Effector memory CD4-positive, alpha-beta T cell (primary cell): Measurements from ENCODE around the gene NOX3.
A peak's percentile ranks its signal among the peaks of the same experiment; 100 is the strongest.

Experiments
- DNase-seq, 3 donors: peaks; one replicate each; pipeline ENCODE4 v3.0.0-alpha.2; 2020
- H3K27ac ChIP-seq: 2 replicates; pipeline ENCODE4 v1.7.0; 2013; ENCODE audit warnings: mild to moderate bottlenecking, low read length, moderate library complexity; ENCODE audit not compliant: insufficient read depth, poor library complexity, severe bottlenecking
- H3K27me3 ChIP-seq: replicated peaks from 2 replicates; pipeline ENCODE4 v1.7.0; 2013; ENCODE audit warnings: mild to moderate bottlenecking, low read length; ENCODE audit not compliant: insufficient read depth, control insufficient read depth, poor library complexity, severe bottlenecking
- H3K36me3 ChIP-seq: 2 replicates; pipeline ENCODE4 v1.7.0; 2013; ENCODE audit warnings: mild to moderate bottlenecking, low read length, moderate library complexity; ENCODE audit not compliant: control insufficient read depth, insufficient read depth
- H3K4me1 ChIP-seq: 2 replicates; pipeline ENCODE4 v1.7.0; 2013; ENCODE audit warnings: low read length, mild to moderate bottlenecking; ENCODE audit not compliant: control insufficient read depth, insufficient read depth, poor library complexity, severe bottlenecking
- H3K4me3 ChIP-seq: 2 replicates; pipeline ENCODE4 v1.7.0; 2013; ENCODE audit warnings: low read length, low read depth, mild to moderate bottlenecking; ENCODE audit not compliant: insufficient read depth, poor library complexity, severe bottlenecking
- H3K9me3 ChIP-seq: 2 replicates; pipeline ENCODE4 v1.7.0; 2013; ENCODE audit warnings: mild to moderate bottlenecking, low read length, moderate library complexity; ENCODE audit not compliant: control insufficient read depth

Gene NOX3

GRCh38 chr6:155436981-155437749 is 18.5 kb downstream of the NOX3 start:
- DNase-seq, result no peak

GRCh38 chr6:155434829-155435423 is 20.7 kb downstream of the NOX3 start:
- no peak overlapping the region for H3K27ac ChIP-seq
- no peaks in the 10 kb centered on the region for H3K36me3 ChIP-seq
- no peaks in the 10 kb centered on the region for H3K4me1 ChIP-seq
- H3K27me3 ChIP-seq, result no peaks in the 10 kb centered on the region
- no peak for DNase-seq
- H3K9me3 ChIP-seq, result no peaks in the 10 kb centered on the region
- H3K4me3 ChIP-seq, result no peak overlapping the region

More at GRCh38 chr6:155436981-155437749, 18.5 kb downstream of the NOX3 start:
- Histone ChIP-seq H3K36me3 (no peaks in the 10 kb centered on the region), H3K9me3 (no peaks in the 10 kb centered on the region), H3K27ac (no peak overlapping the region), H3K4me1 (no peaks in the 10 kb centered on the region), H3K27me3 (no peaks in the 10 kb centered on the region), H3K4me3 (no peak overlapping the region)

- no peak for DNase-seq
- H3K4me3 ChIP-seq, result no peak overlapping the region
- H3K27me3 ChIP-seq, result no peaks in the 10 kb centered on the region
- no peak overlapping the region for H3K27ac ChIP-seq
- no peaks in the 10 kb centered on the region for H3K36me3 ChIP-seq
- no peaks in the 10 kb centered on the region for H3K4me1 ChIP-seq
- H3K9me3 ChIP-seq, result no peaks in the 10 kb centered on the region
These were observed 21.5 kb downstream of the NOX3 start for GRCh38 chr6:155434096-155434495.

GRCh38 chr6:155432293-155432692 is 23.3 kb downstream of the NOX3 start:
- Histone ChIP-seq H3K36me3 (no peaks in the 10 kb centered on the region), H3K27ac (no peak overlapping the region), H3K9me3 (no peaks in the 10 kb centered on the region), H3K4me3 (no peak overlapping the region), H3K4me1 (no peaks in the 10 kb centered on the region), H3K27me3 (no peaks in the 10 kb centered on the region)
- DNase-seq, result no peak

GRCh38 chr6:155429321-155429893 is 26.2 kb downstream of the NOX3 start:
- Histone ChIP-seq H3K4me3 (no peak overlapping the region), H3K27ac (no peak overlapping the region), H3K36me3 (no peaks in the 10 kb centered on the region), H3K4me1 (no peaks in the 10 kb centered on the region), H3K27me3 (no peaks in the 10 kb centered on the region), H3K9me3 (no peaks in the 10 kb centered on the region)
- DNase-seq, result no peak

- no peaks in the 10 kb centered on the region for H3K27me3 ChIP-seq
- no peak for DNase-seq
- no peak overlapping the region for H3K4me3 ChIP-seq
- no peaks in the 10 kb centered on the region for H3K9me3 ChIP-seq
- H3K36me3 ChIP-seq, result no peaks in the 10 kb centered on the region
- no peak overlapping the region for H3K27ac ChIP-seq
- H3K4me1 ChIP-seq, result no peaks in the 10 kb centered on the region
These were observed 29.2 kb downstream of the NOX3 start for GRCh38 chr6:155426408-155426945.

GRCh38 chr6:155424181-155424580 is 31.5 kb downstream of the NOX3 start:
- H3K9me3 ChIP-seq, result no peaks in the 10 kb centered on the region
- H3K27ac ChIP-seq, result no peak overlapping the region
- no peak for DNase-seq
- H3K36me3 ChIP-seq, result no peaks in the 10 kb centered on the region
- no peaks in the 10 kb centered on the region for H3K27me3 ChIP-seq
- peaks cover 3% of the 10 kb centered on the region for H3K4me1 ChIP-seq
- no peak overlapping the region for H3K4me3 ChIP-seq

GRCh38 chr6:155422635-155423034 is 33.0 kb downstream of the NOX3 start:
- no peak overlapping the region for H3K27ac ChIP-seq
- no peaks in the 10 kb centered on the region for H3K36me3 ChIP-seq
- peaks cover 11% of the 10 kb centered on the region for H3K4me1 ChIP-seq
- no peak overlapping the region for H3K4me3 ChIP-seq
- H3K27me3 ChIP-seq, result no peaks in the 10 kb centered on the region
- H3K9me3 ChIP-seq, result no peaks in the 10 kb centered on the region
- DNase-seq, result no peak

- no peak for DNase-seq
These were observed 35.1 kb downstream of the NOX3 start for GRCh38 chr6:155420492-155420891.

GRCh38 chr6:155419161-155419560 is 36.5 kb downstream of the NOX3 start:
- Histone ChIP-seq H3K4me1 (peaks cover 11% of the 10 kb centered on the region), H3K27ac (peak overlapping the region; percentile 66), H3K4me3 (peak overlapping the region; percentile 43), H3K27me3 (no peaks in the 10 kb centered on the region), H3K9me3 (no peaks in the 10 kb centered on the region), H3K36me3 (no peaks in the 10 kb centered on the region)
- DNase-seq, result no peak

More at GRCh38 chr6:155420492-155420891, 35.1 kb downstream of the NOX3 start:
- Histone ChIP-seq H3K4me3 (no peak overlapping the region), H3K9me3 (no peaks in the 10 kb centered on the region), H3K36me3 (no peaks in the 10 kb centered on the region), H3K27me3 (no peaks in the 10 kb centered on the region), H3K4me1 (peaks cover 11% of the 10 kb centered on the region), H3K27ac (no peak overlapping the region)
